Measurements from ENCODE around the gene RTN4RL2. TPM values are rescaled to one million over a fixed set of nuclear protein-coding genes. Genes with fewer than 3 reads are reported as not detected.

RTN4RL2 gene
- total RNA-seq, 1 donor from 2014 or later: 1.3 TPM

DNA sequence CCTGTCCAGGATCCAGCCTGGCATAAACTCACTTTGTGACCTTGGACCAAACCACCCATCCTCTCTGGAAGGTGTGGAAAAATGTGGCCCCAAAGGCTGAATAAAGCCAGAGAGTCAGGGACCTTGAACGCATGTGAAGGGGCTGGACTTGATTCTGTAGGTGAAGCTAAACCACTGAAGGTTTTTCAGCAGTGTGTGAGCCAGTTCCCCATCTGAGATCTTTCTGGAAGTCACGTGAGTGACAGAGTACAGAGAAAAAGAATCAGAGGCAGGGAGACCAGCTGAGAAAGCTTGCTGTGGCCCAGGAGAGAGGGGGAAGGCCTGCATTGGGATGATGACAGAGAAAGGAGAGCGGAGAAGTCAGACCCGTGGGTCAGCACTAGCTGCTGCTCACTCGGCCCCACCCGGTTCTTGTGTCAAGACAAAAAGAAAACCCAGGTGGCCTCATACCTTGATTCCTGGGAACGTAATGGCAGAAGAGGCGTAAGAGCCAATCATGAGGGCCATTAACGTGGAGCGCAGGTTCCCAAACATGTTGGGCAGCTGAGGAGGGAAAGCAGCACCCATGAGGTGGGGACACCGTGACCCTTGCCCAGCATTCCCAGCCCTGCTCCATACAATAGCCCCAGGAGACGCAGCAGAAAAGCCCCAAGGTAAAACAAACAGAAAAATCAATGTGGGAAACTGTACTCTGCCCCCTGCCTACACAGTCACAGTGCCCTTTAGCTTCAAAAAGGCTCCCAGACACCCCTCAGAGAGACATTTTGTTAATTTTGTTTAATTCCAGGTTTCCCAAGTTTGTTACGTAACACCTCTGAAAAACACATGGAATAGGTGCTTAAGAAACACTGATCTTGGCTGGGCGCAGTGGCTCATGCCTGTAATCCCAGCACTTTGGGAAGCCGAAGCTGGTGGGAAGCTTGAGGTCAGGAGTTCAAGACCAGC is 37.2 kb downstream of the RTN4RL2 start:
- Histone ChIP-seq H3K27ac (replicated peaks) (no peak overlapping the region), H3K4me3 (no peak overlapping the region), H3K27me3 (ENCODE audit: low read depth) (no peaks in the 10 kb centered on the region), H3K36me3 (peaks cover 9% of the 10 kb centered on the region), H3K4me1 (peaks cover 53% of the 10 kb centered on the region), H3K9me3 (replicated peaks) (no peaks in the 10 kb centered on the region)
- DNase-seq: no peak
- intact Hi-C loops (cut with micrococcal nuclease): no loop called here
- no peak for TF ChIP-seq CTCF (IDR thresholded peaks at IDR 0.05; ENCODE audit: borderline replicate concordance)

DNA sequence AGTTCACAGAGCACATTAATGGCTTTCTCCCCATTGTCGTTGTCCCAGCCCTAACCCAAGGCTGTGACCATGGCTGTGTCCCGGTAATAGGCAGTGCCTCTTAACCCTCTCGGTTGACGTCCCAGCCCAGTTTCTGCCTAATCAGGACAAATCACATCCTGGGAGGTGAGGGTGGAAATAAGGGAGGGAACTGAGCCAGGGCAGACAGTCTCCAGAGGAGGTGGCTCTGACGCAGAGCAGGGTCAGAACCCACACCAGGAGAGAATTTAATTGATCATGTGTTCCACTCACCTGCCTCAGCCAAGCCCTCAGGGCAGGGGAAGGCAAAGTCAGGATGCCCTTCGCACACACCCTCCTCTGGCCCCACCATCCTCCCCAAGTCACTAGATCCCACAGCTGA is 38.2 kb downstream of the RTN4RL2 start:
- TF ChIP-seq CTCF (IDR thresholded peaks at IDR 0.05; ENCODE audit: borderline replicate concordance): no peak
- H3K27ac ChIP-seq (replicated peaks): peak overlapping the region; percentile 92
- no peaks in the 10 kb centered on the region for H3K27me3 ChIP-seq (ENCODE audit: low read depth)
- no peak for DNase-seq
- no peaks in the 10 kb centered on the region for H3K9me3 ChIP-seq (replicated peaks)
- H3K4me1 ChIP-seq: peaks cover 52% of the 10 kb centered on the region
- H3K36me3 ChIP-seq: peaks cover 9% of the 10 kb centered on the region
- intact Hi-C loops (cut with micrococcal nuclease): no loop called here
- H3K4me3 ChIP-seq: no peak overlapping the region

DNA sequence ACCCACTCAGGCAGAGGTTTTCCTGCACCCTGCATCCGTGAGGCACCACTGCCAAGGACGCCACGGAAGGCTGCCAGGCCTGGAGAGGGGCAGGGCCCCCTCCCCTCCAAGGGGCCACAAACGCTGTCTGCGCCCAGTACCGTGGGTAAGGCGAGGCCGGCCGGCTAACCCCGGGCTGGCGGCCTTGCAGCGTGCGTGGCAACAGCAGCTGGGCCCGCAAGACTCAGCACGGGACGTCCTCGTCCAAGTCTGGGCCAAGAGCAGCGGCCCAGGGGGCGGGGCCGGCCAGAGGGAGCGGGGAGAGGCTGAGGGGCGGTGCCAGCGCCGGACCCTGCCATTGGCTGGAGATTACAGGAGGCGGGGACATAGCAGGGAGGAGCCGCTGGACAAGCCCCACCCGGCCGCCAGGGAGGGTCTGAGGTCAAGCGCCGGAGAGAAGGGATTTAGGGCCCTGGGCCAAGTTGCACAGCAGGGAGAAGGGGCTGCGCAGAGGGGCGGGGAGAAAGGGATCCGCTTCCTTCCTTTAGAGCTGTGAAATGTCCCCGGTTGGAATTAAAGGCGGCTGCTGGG is 39.2 kb downstream of the RTN4RL2 start:
- H3K36me3 ChIP-seq: peaks cover 9% of the 10 kb centered on the region
- TF ChIP-seq CTCF (IDR thresholded peaks at IDR 0.05; ENCODE audit: borderline replicate concordance): no peak
- peak overlapping the region; percentile 55 for H3K4me3 ChIP-seq
- no peaks in the 10 kb centered on the region for H3K9me3 ChIP-seq (replicated peaks)
- H3K4me1 ChIP-seq: peaks cover 43% of the 10 kb centered on the region
- no peaks in the 10 kb centered on the region for H3K27me3 ChIP-seq (ENCODE audit: low read depth)
- H3K27ac ChIP-seq (replicated peaks): peak overlapping the region; percentile 92
- DNase-seq: peak; percentile 98
- intact Hi-C loops (cut with micrococcal nuclease): no loop called here

- Histone ChIP-seq H3K36me3 (peaks cover 11% of the 10 kb centered on the region), H3K9me3 (replicated peaks) (no peaks in the 10 kb centered on the region), H3K4me3 (peak overlapping the region; percentile 55), H3K4me1 (peaks cover 42% of the 10 kb centered on the region), H3K27ac (replicated peaks) (peak overlapping the region; percentile 92), H3K27me3 (ENCODE audit: low read depth) (no peaks in the 10 kb centered on the region)
- intact Hi-C loops (cut with micrococcal nuclease): no loop called here
- no peak for TF ChIP-seq CTCF (IDR thresholded peaks at IDR 0.05; ENCODE audit: borderline replicate concordance)
- no peak for DNase-seq
Measured at GRCh38 chr11:57499983-57500461, 39.7 kb downstream of the RTN4RL2 start.

GRCh38 chr11:57500515-57500914 is 40.2 kb downstream of the RTN4RL2 start:
- no peak for TF ChIP-seq CTCF (IDR thresholded peaks at IDR 0.05; ENCODE audit: borderline replicate concordance)
- no peak for DNase-seq
- H3K36me3 ChIP-seq: peaks cover 11% of the 10 kb centered on the region
- intact Hi-C loops (cut with micrococcal nuclease): no loop called here
- no peaks in the 10 kb centered on the region for H3K9me3 ChIP-seq (replicated peaks)
- peaks cover 42% of the 10 kb centered on the region for H3K4me1 ChIP-seq
- no peaks in the 10 kb centered on the region for H3K27me3 ChIP-seq (ENCODE audit: low read depth)
- H3K4me3 ChIP-seq: no peak overlapping the region
- H3K27ac ChIP-seq (replicated peaks): peak overlapping the region; percentile 92

All from left ventricle myocardium inferior (tissue), 1 donor.